Neural progenitor cell (in vitro differentiated cells): ENCODE data around the gene TAS2R41. TPM values are rescaled to one million over a fixed set of nuclear protein-coding genes. Genes with fewer than 3 reads are reported as not detected.

ENCODE experiments used
- DNase-seq: peaks from one replicate; pipeline ENCODE4 v3.0.0-alpha.2; 2016; ENCODE audit warnings: low spot score
- H2AFZ ChIP-seq: fragments of 200-600 bp; sonication (generic); replicated peaks from 2 replicates; pipeline ENCODE4 v1.6.1; 2016; ENCODE audit warnings: antibody characterized with exemption
- H3F3A ChIP-seq: fragments of 200-600 bp; sonication (generic); 2 replicates; pipeline ENCODE4 v1.6.1; 2016; ENCODE audit warnings: antibody characterized with exemption, low read depth
- H3K27ac ChIP-seq: fragments of 200-600 bp; sonication (generic); 2 replicates; pipeline ENCODE4 v1.5.1; 2016; ENCODE audit warnings: mild to moderate bottlenecking
- H3K27me3 ChIP-seq: fragments of 200-600 bp; sonication (generic); 2 replicates; pipeline ENCODE4 v1.6.1; 2016; ENCODE audit warnings: mild to moderate bottlenecking, moderate library complexity
- H3K36me3 ChIP-seq: fragments of 200-600 bp; sonication (generic); 2 replicates; pipeline ENCODE4 v1.5.1; 2016
- H3K4me1 ChIP-seq: fragments of 200-600 bp; sonication (generic); 2 replicates; pipeline ENCODE4 v1.6.1; 2016; ENCODE audit warnings: mixed run types
- H3K4me2 ChIP-seq: fragments of 200-600 bp; sonication (generic); 2 replicates; pipeline ENCODE4 v1.6.1; 2016
- H3K4me3 ChIP-seq: fragments of 200-600 bp; sonication (generic); 2 replicates; pipeline ENCODE4 v1.5.1; 2016
- H3K79me2 ChIP-seq: fragments of 200-600 bp; sonication (generic); 2 replicates; pipeline ENCODE4 v1.6.1; 2016; ENCODE audit warnings: low read depth
- H3K9ac ChIP-seq: fragments of 200-600 bp; sonication (generic); 2 replicates; pipeline ENCODE4 v1.6.1; 2016
- H3K9me3 ChIP-seq: fragments of 200-600 bp; sonication (generic); 2 replicates; pipeline ENCODE4 v1.5.1; 2016; ENCODE audit warnings: low read depth
- H4K20me1 ChIP-seq: fragments of 200-600 bp; sonication (generic); 2 replicates; pipeline ENCODE4 v1.6.1; 2016; ENCODE audit warnings: low read depth
- H3K27ac Mint-ChIP-seq: 3 replicates; pipeline ENCODE4 v1.8.0; 2021; ENCODE audit warnings: mixed read lengths
- H3K27me3 Mint-ChIP-seq: 2 replicates; pipeline ENCODE4 v1.8.0; 2022; ENCODE audit warnings: low read depth, mild to moderate bottlenecking, inconsistent platforms, moderate library complexity, mixed read lengths; ENCODE audit not compliant: insufficient read depth
- H3K36me3 Mint-ChIP-seq: 3 replicates; pipeline ENCODE4 v1.8.0; 2021; ENCODE audit warnings: mixed read lengths
- H3K4me1 Mint-ChIP-seq: 3 replicates; pipeline ENCODE4 v1.8.0; 2021; ENCODE audit warnings: mixed read lengths
- H3K4me3 Mint-ChIP-seq: 3 replicates; pipeline ENCODE4 v1.8.0; 2021; ENCODE audit warnings: mild to moderate bottlenecking, moderate library complexity, mixed read lengths
- H3K9me3 Mint-ChIP-seq: 3 replicates; pipeline ENCODE4 v1.8.0; 2020; ENCODE audit warnings: mixed read lengths
- EZH2 ChIP-seq: fragments of 200-600 bp; sonication (generic); IDR thresholded peaks from 2 replicates; pipeline ENCODE4 v1.6.1; 2017; ENCODE audit warnings: antibody characterized with exemption, mild to moderate bottlenecking, moderate library complexity
- EZH2phosphoT487 ChIP-seq: fragments of 200-600 bp; sonication (generic); IDR thresholded peaks from 2 replicates; pipeline ENCODE4 v1.6.1; 2017; ENCODE audit warnings: antibody characterized with exemption
- total RNA-seq: library from RNA; depleted of rRNA; stranded (reverse); fragments of >200 nt; gene quantifications from 2 replicates; pipeline ENCODE4 v1.2.3, GENCODE V29; 2015; ENCODE audit warnings: low replicate concordance
- TF ChIP-seq, protein P1 (sequence below): fragments of 200-600 bp; sonication (generic); IDR thresholded peaks from 2 replicates; pipeline ENCODE4 v1.5.1; 2017; ENCODE audit warnings: antibody characterized with exemption, mild to moderate bottlenecking

TAS2R41 gene
- total RNA-seq, 1 donor from 2014 or later: not detected

DNA sequence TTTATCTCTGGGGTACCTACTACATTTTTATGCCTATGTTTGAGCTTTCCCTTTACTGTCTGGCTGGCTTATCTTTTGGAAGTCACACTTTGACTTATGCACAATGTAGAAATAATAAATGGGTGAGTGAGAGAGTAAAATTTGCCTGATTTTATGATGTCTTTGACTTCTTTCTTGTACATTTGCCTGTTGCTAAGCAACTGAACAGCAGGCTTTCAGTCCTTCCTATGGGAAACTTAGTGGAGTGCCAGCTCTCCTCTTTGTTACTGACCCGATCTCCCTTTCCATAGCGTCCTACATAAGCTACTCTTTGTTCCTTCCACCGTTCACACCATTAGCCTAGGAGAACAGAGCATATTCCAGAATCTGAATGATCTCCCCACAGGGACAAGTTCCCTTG lies 30.2 kb upstream of the TAS2R41 start:
- Histone ChIP-seq H3K9me3 (no peaks in the 10 kb centered on the region), H3K27me3 (no peaks in the 10 kb centered on the region), H3F3A (no peaks in the 10 kb centered on the region), H4K20me1 (no peaks in the 10 kb centered on the region), H3K4me1 (peaks cover 19% of the 10 kb centered on the region), H3K4me2 (peak overlapping the region; percentile 16), H3K79me2 (no peaks in the 10 kb centered on the region), H3K4me3 (no peak overlapping the region), H3K27ac (no peak overlapping the region), H2AFZ (peak overlapping the region; percentile 7), H3K36me3 (no peaks in the 10 kb centered on the region), H3K9ac (no peak overlapping the region)
- Mint-ChIP-seq H3K4me3 (no peak overlapping the region), H3K27me3 (peaks cover 1% of the 10 kb centered on the region), H3K36me3 (no peaks in the 10 kb centered on the region), H3K4me1 (peaks cover 9% of the 10 kb centered on the region), H3K27ac (no peak overlapping the region), H3K9me3 (peaks cover 6% of the 10 kb centered on the region)
- peak; percentile 61 for DNase-seq
- no peak for TF ChIP-seq EZH2phosphoT487
- TF ChIP-seq, protein P1, sequence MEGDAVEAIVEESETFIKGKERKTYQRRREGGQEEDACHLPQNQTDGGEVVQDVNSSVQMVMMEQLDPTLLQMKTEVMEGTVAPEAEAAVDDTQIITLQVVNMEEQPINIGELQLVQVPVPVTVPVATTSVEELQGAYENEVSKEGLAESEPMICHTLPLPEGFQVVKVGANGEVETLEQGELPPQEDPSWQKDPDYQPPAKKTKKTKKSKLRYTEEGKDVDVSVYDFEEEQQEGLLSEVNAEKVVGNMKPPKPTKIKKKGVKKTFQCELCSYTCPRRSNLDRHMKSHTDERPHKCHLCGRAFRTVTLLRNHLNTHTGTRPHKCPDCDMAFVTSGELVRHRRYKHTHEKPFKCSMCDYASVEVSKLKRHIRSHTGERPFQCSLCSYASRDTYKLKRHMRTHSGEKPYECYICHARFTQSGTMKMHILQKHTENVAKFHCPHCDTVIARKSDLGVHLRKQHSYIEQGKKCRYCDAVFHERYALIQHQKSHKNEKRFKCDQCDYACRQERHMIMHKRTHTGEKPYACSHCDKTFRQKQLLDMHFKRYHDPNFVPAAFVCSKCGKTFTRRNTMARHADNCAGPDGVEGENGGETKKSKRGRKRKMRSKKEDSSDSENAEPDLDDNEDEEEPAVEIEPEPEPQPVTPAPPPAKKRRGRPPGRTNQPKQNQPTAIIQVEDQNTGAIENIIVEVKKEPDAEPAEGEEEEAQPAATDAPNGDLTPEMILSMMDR: no peak
- no peak for TF ChIP-seq EZH2

DNA sequence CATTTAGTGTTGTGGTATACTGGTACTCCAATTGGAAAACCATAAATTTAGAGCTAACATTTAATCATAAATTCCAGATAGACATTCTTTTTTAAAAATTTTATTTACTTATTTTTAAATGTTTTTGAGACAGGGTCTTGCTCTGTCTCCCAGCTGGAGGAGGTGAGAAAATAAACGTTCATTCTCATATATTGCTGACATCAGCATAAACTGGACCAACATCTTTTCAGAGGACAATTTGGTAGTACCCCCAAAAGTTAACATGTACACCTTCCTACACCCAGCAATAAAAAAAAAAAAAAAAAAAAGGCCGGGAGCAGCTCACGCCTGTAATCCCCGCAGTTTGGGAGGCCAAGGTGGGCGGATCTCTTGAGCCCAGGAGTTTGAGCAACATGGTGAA lies 29.2 kb upstream of the TAS2R41 start:
- H4K20me1 ChIP-seq: no peaks in the 10 kb centered on the region
- peaks cover 19% of the 10 kb centered on the region for H3K4me1 ChIP-seq
- TF ChIP-seq EZH2phosphoT487 (no peak), EZH2 (no peak)
- TF ChIP-seq, protein P1: no peak
- H3K79me2 ChIP-seq: no peaks in the 10 kb centered on the region
- Mint-ChIP-seq H3K36me3 (no peaks in the 10 kb centered on the region), H3K27ac (no peak overlapping the region), H3K4me1 (peaks cover 19% of the 10 kb centered on the region), H3K4me3 (no peak overlapping the region), H3K27me3 (peaks cover 2% of the 10 kb centered on the region), H3K9me3 (peaks cover 7% of the 10 kb centered on the region)
- H3F3A ChIP-seq: no peaks in the 10 kb centered on the region
- no peaks in the 10 kb centered on the region for H3K36me3 ChIP-seq
- no peak overlapping the region for H3K4me2 ChIP-seq
- H3K27me3 ChIP-seq: no peaks in the 10 kb centered on the region
- no peaks in the 10 kb centered on the region for H3K9me3 ChIP-seq
- H3K9ac ChIP-seq: no peak overlapping the region
- H3K27ac ChIP-seq: no peak overlapping the region
- H2AFZ ChIP-seq: no peak overlapping the region
- H3K4me3 ChIP-seq: no peak overlapping the region
- no peak for DNase-seq

DNA sequence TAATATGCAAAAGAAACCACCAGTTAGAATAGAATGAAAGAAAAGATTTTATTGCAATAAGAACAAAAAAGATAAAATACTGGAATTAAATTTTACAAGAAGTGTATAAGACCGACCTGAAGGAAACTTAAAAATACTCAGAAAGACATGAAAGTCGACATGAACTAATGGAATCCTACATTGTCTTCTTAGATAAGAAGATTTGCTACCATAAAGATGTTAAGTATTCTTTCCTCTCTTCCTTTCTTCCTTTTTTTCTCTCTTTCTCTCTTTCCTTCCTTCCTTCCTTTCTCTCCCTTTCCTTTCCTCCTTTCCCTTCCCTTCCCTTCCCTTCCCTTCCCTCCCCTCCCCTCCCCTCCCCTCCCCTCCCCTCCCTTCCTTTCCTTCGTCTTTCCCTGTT lies 27.9 kb upstream of the TAS2R41 start:
- Histone ChIP-seq H4K20me1 (no peaks in the 10 kb centered on the region), H3K9me3 (no peaks in the 10 kb centered on the region), H3K9ac (no peak overlapping the region), H3K4me1 (peaks cover 19% of the 10 kb centered on the region), H3K4me2 (no peak overlapping the region), H2AFZ (no peak overlapping the region), H3K27ac (no peak overlapping the region), H3K27me3 (no peaks in the 10 kb centered on the region), H3K36me3 (no peaks in the 10 kb centered on the region), H3K4me3 (no peak overlapping the region), H3K79me2 (no peaks in the 10 kb centered on the region), H3F3A (no peaks in the 10 kb centered on the region)
- H3K4me1 Mint-ChIP-seq: peaks cover 24% of the 10 kb centered on the region
- no peaks in the 10 kb centered on the region for H3K36me3 Mint-ChIP-seq
- H3K9me3 Mint-ChIP-seq: peaks cover 7% of the 10 kb centered on the region
- H3K27ac Mint-ChIP-seq: no peak overlapping the region
- no peak overlapping the region for H3K4me3 Mint-ChIP-seq
- TF ChIP-seq EZH2phosphoT487: no peak
- TF ChIP-seq EZH2: no peak
- TF ChIP-seq, protein P1: no peak
- peaks cover 2% of the 10 kb centered on the region for H3K27me3 Mint-ChIP-seq
- DNase-seq: no peak

DNA sequence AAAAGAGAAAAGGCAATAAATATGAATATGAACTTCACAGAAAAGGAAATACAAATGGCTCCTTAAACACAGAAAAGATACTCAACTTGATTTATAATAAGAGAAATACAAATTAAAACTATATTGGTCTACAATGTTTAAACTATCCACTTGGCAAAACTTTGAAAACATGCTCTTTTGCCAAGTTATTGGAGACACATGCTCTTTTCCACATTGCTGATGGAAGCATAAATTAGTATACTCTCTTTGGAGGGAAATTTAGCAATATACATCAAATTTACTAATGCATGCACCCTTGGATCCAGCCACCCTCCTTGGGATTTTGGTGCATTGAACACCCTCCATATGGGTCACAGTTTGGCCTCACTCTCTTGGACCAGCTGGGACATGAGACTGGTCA lies 26.6 kb upstream of the TAS2R41 start:
- Mint-ChIP-seq H3K4me3 (no peak overlapping the region), H3K27me3 (peaks cover 2% of the 10 kb centered on the region), H3K4me1 (peaks cover 35% of the 10 kb centered on the region), H3K9me3 (peaks cover 7% of the 10 kb centered on the region), H3K27ac (no peak overlapping the region), H3K36me3 (no peaks in the 10 kb centered on the region)
- no peak overlapping the region for H3K4me2 ChIP-seq
- H3K9ac ChIP-seq: no peak overlapping the region
- H3K27me3 ChIP-seq: no peaks in the 10 kb centered on the region
- TF ChIP-seq EZH2phosphoT487 (no peak), EZH2 (no peak)
- TF ChIP-seq, protein P1: no peak
- no peak overlapping the region for H3K27ac ChIP-seq
- DNase-seq: no peak
- no peaks in the 10 kb centered on the region for H3K36me3 ChIP-seq
- no peak overlapping the region for H3K4me3 ChIP-seq
- H2AFZ ChIP-seq: no peak overlapping the region
- H3F3A ChIP-seq: no peaks in the 10 kb centered on the region
- H3K9me3 ChIP-seq: no peaks in the 10 kb centered on the region
- peaks cover 13% of the 10 kb centered on the region for H3K4me1 ChIP-seq
- no peaks in the 10 kb centered on the region for H4K20me1 ChIP-seq
- no peaks in the 10 kb centered on the region for H3K79me2 ChIP-seq
